ENCODE data around the gene NR3C1.
A peak's percentile ranks its signal among the peaks of the same experiment; 100 is the strongest.

The NR3C1 gene

DNA sequence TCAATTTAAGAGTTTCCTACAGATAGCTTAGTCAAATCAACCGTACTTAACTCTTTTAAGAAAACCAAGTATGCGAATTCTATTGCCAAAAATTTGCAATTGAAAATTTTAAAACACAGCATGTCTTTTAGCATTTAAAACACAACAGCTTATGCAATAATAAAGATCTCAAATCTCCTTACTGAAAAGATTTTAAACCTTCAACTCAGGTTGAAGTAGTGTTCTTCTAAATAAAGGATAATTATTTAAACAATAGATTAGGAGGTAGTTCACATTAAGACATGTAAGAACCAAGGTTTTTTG is 5.5 kb downstream of the NR3C1 start:
- ChIA-PET CTCF (no interaction called here), POLR2A (no interaction called here)
- no peak for DNase-seq (ENCODE audit: extremely low spot score)
- no peak for TF ChIP-seq SP1 (IDR thresholded peaks at IDR 0.05)
- TF ChIP-seq ELF4 (IDR thresholded peaks at IDR 0.05): no peak
- TF ChIP-seq ZNF384 (IDR thresholded peaks at IDR 0.05): no peak
- TF ChIP-seq PKNOX1 (IDR thresholded peaks at IDR 0.05): no peak
- TF ChIP-seq SUZ12 (IDR thresholded peaks at IDR 0.05): no peak
- TF ChIP-seq CTBP1 (IDR thresholded peaks at IDR 0.05; ENCODE audit: borderline replicate concordance): no peak
- no peak for TF ChIP-seq FOXM1 (IDR thresholded peaks at IDR 0.05; ENCODE audit: borderline replicate concordance)
- no peak for TF ChIP-seq BHLHE40 (IDR thresholded peaks at IDR 0.05; ENCODE audit: borderline replicate concordance)
- TF ChIP-seq FOXK2 (IDR thresholded peaks at IDR 0.05): no peak
- TF ChIP-seq NFRKB (IDR thresholded peaks at IDR 0.05): no peak
- TF ChIP-seq L3MBTL2 (conservative IDR thresholded peaks at IDR 0.05): no peak
- no peak for TF ChIP-seq TARDBP (IDR thresholded peaks at IDR 0.05)
- no peak for TF ChIP-seq FOXA1 (IDR thresholded peaks at IDR 0.05)
- no peak for TF ChIP-seq HDGF (IDR thresholded peaks at IDR 0.05; ENCODE audit: borderline replicate concordance)
- TF ChIP-seq LEF1 (IDR thresholded peaks at IDR 0.05; ENCODE audit: borderline replicate concordance): no peak

- ChIA-PET POLR2A (no interaction called here), CTCF (no interaction called here)
- TF ChIP-seq FOXM1 (IDR thresholded peaks at IDR 0.05; ENCODE audit: borderline replicate concordance) (no peak), TARDBP (IDR thresholded peaks at IDR 0.05) (no peak), NFRKB (IDR thresholded peaks at IDR 0.05) (no peak), BHLHE40 (IDR thresholded peaks at IDR 0.05; ENCODE audit: borderline replicate concordance) (no peak), LEF1 (IDR thresholded peaks at IDR 0.05; ENCODE audit: borderline replicate concordance) (no peak), SP1 (IDR thresholded peaks at IDR 0.05) (no peak), HDGF (IDR thresholded peaks at IDR 0.05; ENCODE audit: borderline replicate concordance) (no peak), FOXK2 (IDR thresholded peaks at IDR 0.05) (no peak), L3MBTL2 (conservative IDR thresholded peaks at IDR 0.05) (no peak), PKNOX1 (IDR thresholded peaks at IDR 0.05) (no peak), ZNF384 (IDR thresholded peaks at IDR 0.05) (no peak), CTBP1 (IDR thresholded peaks at IDR 0.05; ENCODE audit: borderline replicate concordance) (no peak)
- DNase-seq (ENCODE audit: extremely low spot score): no peak
These were observed 6.0 kb downstream of the NR3C1 start for GRCh38 chr5:143397302-143398052.

DNA sequence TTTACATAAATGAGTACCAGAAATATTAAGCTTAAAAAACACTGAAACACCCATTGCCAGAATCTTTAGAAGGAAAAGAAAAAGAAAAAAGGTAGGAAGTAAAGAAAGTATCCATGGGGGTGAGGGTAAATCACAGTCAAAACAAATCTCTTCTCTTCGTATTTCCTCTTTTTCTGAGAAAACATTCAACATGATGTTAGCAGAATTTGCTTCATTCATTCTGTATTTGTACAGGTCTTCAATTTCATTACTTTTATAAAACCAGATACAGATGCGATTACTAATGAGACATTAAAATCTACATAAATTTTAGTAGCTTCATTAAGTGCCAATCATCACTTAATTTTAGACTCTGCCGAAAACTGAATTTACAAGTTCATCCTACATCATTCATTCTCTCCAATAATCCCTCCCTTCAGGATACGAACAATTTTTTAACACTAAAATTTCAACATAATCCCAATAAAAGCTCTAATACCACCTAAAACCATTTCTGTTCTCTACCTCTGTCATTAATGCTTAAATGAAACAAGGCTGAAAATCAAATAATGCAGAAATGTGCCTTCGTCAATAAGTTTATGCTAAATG is 7.0 kb downstream of the NR3C1 start:
- TF ChIP-seq LEF1 (IDR thresholded peaks at IDR 0.05; ENCODE audit: borderline replicate concordance) (no peak), ZNF384 (IDR thresholded peaks at IDR 0.05) (no peak), ELF4 (IDR thresholded peaks at IDR 0.05) (no peak), ARNT (IDR thresholded peaks at IDR 0.05) (no peak), HDGF (IDR thresholded peaks at IDR 0.05; ENCODE audit: borderline replicate concordance) (no peak), FOXK2 (IDR thresholded peaks at IDR 0.05) (no peak)
- ChIA-PET POLR2A (no interaction called here), CTCF (interaction anchor here (0.6 kb wide), 1 partner anchor 291 kb away, joined by 3 read pairs; no protein-coding TSS in a partner anchor)
- DNase-seq (ENCODE audit: extremely low spot score): no peak

GRCh38 chr5:143395638-143396352 is 7.7 kb downstream of the NR3C1 start:
- DNase-seq (ENCODE audit: extremely low spot score): no peak
- ChIA-PET POLR2A (no interaction called here), CTCF (interaction anchor here (0.6 kb wide), 1 partner anchor 290 kb away, joined by 3 read pairs; no protein-coding TSS in a partner anchor)
- no peak for TF ChIP-seq FOXM1 (IDR thresholded peaks at IDR 0.05; ENCODE audit: borderline replicate concordance)
- TF ChIP-seq CTBP1 (IDR thresholded peaks at IDR 0.05; ENCODE audit: borderline replicate concordance): no peak
- no peak for TF ChIP-seq L3MBTL2 (conservative IDR thresholded peaks at IDR 0.05)
- no peak for TF ChIP-seq FOXA1 (IDR thresholded peaks at IDR 0.05)
- TF ChIP-seq BHLHE40 (IDR thresholded peaks at IDR 0.05; ENCODE audit: borderline replicate concordance): no peak
- TF ChIP-seq ARNT (IDR thresholded peaks at IDR 0.05): no peak
- TF ChIP-seq SP1 (IDR thresholded peaks at IDR 0.05): no peak
- TF ChIP-seq SUZ12 (IDR thresholded peaks at IDR 0.05): no peak
- no peak for TF ChIP-seq FOXK2 (IDR thresholded peaks at IDR 0.05)
- no peak for TF ChIP-seq TARDBP (IDR thresholded peaks at IDR 0.05)
- no peak for TF ChIP-seq ZNF384 (IDR thresholded peaks at IDR 0.05)
- no peak for TF ChIP-seq PKNOX1 (IDR thresholded peaks at IDR 0.05)
- TF ChIP-seq NFRKB (IDR thresholded peaks at IDR 0.05): no peak
- TF ChIP-seq ELF4 (IDR thresholded peaks at IDR 0.05): no peak
- TF ChIP-seq HDGF (IDR thresholded peaks at IDR 0.05; ENCODE audit: borderline replicate concordance): no peak
- TF ChIP-seq LEF1 (IDR thresholded peaks at IDR 0.05; ENCODE audit: borderline replicate concordance): no peak

GRCh38 chr5:143393524-143393923 is 10.0 kb downstream of the NR3C1 start:
- ChIA-PET POLR2A (no interaction called here), CTCF (no interaction called here)
- no peak for DNase-seq (ENCODE audit: extremely low spot score)
- TF ChIP-seq PKNOX1 (IDR thresholded peaks at IDR 0.05) (peak; percentile 46), TARDBP (IDR thresholded peaks at IDR 0.05) (no peak)

Data from HEK293T (cell line).